BJ (cell line): ENCODE data around the gene SPATA6L. TPM values are rescaled to one million over a fixed set of nuclear protein-coding genes. Genes with fewer than 3 reads are reported as not detected.

ENCODE experiments used
- CTCF ChIA-PET: fragments of 350-600 bp; formaldehyde crosslinking; extraction: SDS; loops from one replicate; lab custom pipeline; 2021; ENCODE audit warnings: antibody characterized with exemption, inconsistent platforms; lab: Yijun Ruan, JAX
- POLR2A ChIA-PET: fragments of 300-600 bp; sonication (Branson Sonifier 250); formaldehyde crosslinking; extraction: SDS; loops from one replicate; lab custom pipeline; 2021; ENCODE audit warnings: antibody characterized with exemption; lab: Charles Lee
- DNase-seq: peaks from one replicate; pipeline ENCODE4 v3.0.0-alpha.2; 2011; ENCODE audit warnings: low read depth
- H3K27me3 ChIP-seq: 2 replicates; pipeline ENCODE4 v1.6.0; 2011; ENCODE audit warnings: low read length; ENCODE audit not compliant: control insufficient read depth, insufficient read depth
- H3K36me3 ChIP-seq: 2 replicates; pipeline ENCODE4 v1.5.1; 2011; ENCODE audit warnings: low read length; ENCODE audit not compliant: control insufficient read depth, insufficient read depth
- H3K4me3 ChIP-seq: 2 replicates; pipeline ENCODE4 v1.5.1; 2011; ENCODE audit warnings: low read depth, mild to moderate bottlenecking, control low read depth, low read length
- polyA plus RNA-seq: library from polyadenylated mRNA; depleted of rRNA; stranded (reverse); fragments of >200 nt; gene quantifications from 2 replicates; pipeline ENCODE4 v1.2.3, GENCODE V29; 2011
- TF ChIP-seq, protein P1 (sequence below): IDR thresholded peaks from 2 replicates; pipeline ENCODE4 v1.5.1; 2011; ENCODE audit warnings: low read depth, mild to moderate bottlenecking, control low read depth, inconsistent platforms, low read length, moderate library complexity; ENCODE audit not compliant: insufficient read depth

Gene SPATA6L
- polyA plus RNA-seq, 1 experiment = 0.43 TPM

DNA sequence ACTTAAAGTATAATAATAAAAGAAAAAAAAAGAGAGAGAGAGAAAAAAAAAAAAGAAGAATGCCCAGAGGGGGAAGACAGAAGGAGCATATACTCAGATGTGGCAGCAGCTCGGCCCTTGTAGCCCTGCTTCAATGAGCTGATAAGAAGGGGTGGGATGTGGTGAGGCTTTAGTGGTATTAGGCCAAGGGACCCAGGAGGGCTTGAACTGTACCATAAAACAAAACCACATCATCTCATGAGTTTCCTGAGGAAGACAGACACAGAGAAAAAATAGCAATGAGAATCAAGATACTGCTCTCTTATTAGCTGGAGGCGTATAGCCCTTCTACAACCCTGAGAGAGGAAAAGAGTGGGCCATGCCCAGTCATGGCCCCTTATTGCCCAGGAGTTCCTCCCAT, 103.2 kb downstream of the SPATA6L start:
- POLR2A ChIA-PET = no interaction called here

GRCh38 chr9:4559261-4560182, 106.8 kb downstream of the SPATA6L start:
- no peaks in the 10 kb centered on the region for H3K36me3 ChIP-seq
- DNase-seq = no peak
- no peaks in the 10 kb centered on the region for H3K27me3 ChIP-seq
- ChIA-PET POLR2A (no interaction called here), CTCF (interaction anchor here (1.4 to 2.1 kb wide), 2 partner anchors 8 to 11 kb away, joined by 4 to 5 read pairs; no protein-coding TSS in a partner anchor)
- H3K4me3 ChIP-seq = no peak overlapping the region
- TF ChIP-seq, protein P1, sequence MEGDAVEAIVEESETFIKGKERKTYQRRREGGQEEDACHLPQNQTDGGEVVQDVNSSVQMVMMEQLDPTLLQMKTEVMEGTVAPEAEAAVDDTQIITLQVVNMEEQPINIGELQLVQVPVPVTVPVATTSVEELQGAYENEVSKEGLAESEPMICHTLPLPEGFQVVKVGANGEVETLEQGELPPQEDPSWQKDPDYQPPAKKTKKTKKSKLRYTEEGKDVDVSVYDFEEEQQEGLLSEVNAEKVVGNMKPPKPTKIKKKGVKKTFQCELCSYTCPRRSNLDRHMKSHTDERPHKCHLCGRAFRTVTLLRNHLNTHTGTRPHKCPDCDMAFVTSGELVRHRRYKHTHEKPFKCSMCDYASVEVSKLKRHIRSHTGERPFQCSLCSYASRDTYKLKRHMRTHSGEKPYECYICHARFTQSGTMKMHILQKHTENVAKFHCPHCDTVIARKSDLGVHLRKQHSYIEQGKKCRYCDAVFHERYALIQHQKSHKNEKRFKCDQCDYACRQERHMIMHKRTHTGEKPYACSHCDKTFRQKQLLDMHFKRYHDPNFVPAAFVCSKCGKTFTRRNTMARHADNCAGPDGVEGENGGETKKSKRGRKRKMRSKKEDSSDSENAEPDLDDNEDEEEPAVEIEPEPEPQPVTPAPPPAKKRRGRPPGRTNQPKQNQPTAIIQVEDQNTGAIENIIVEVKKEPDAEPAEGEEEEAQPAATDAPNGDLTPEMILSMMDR = no peak

More for the DNA sequence above, 103.2 kb downstream of the SPATA6L start:
- Histone ChIP-seq H3K27me3 (no peaks in the 10 kb centered on the region), H3K4me3 (no peak overlapping the region), H3K36me3 (no peaks in the 10 kb centered on the region)
- CTCF ChIA-PET = no interaction called here
- TF ChIP-seq, protein P1 = no peak
- no peak for DNase-seq

- ChIA-PET CTCF (interaction anchor here (1.2 to 2.1 kb wide), 2 partner anchors 10 to 45 kb away, joined by 5 to 8 read pairs; no protein-coding TSS in a partner anchor), POLR2A (no interaction called here)
- DNase-seq = no peak
- TF ChIP-seq, protein P1 = no peak
- no peaks in the 10 kb centered on the region for H3K36me3 ChIP-seq
- H3K27me3 ChIP-seq = no peaks in the 10 kb centered on the region
- no peak overlapping the region for H3K4me3 ChIP-seq
Measured at GRCh38 chr9:4558371-4558998, 107.8 kb downstream of the SPATA6L start.

GRCh38 chr9:4555236-4555635, 111.0 kb downstream of the SPATA6L start:
- TF ChIP-seq, protein P1 = no peak
- DNase-seq = no peak
- H3K36me3 ChIP-seq = no peaks in the 10 kb centered on the region
- ChIA-PET CTCF (interaction anchor here (1.0 kb wide), 1 partner anchor 171 kb away, joined by 4 read pairs; no protein-coding TSS in a partner anchor), POLR2A (interaction anchor here (0.5 kb wide), 1 partner anchor 15 kb away, joined by 3 read pairs; no protein-coding TSS in a partner anchor)
- no peak overlapping the region for H3K4me3 ChIP-seq
- H3K27me3 ChIP-seq = no peaks in the 10 kb centered on the region; the same call in 1 of the 2 replicates

DNA sequence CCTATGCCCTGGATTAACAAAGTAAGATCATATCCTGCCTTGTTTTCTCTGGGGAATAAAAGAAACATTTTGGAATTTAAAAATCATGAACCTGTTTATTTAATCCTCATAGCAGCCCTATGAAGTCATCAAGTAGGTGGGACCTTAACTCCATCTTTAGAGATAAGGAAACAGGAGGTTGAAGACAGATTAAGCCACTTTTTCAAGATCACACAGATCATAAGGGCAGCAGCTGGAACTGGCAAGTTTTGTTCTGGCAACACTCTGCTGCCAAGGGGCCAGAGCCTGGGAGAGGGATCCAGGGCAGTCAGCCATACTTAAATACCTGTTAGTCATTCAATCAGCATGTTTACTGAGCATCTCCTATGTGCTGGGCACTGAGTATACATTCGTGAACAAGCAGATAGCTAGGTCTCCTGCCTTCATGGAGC, 112.3 kb downstream of the SPATA6L start:
- ChIA-PET CTCF (no interaction called here), POLR2A (no interaction called here)
- no peak overlapping the region for H3K4me3 ChIP-seq
- no peaks in the 10 kb centered on the region; the same call in 1 of the 2 replicates for H3K27me3 ChIP-seq
- no peaks in the 10 kb centered on the region for H3K36me3 ChIP-seq
- DNase-seq = no peak
- TF ChIP-seq, protein P1 = no peak
